Endothelial cell of umbilical vein (primary cell): ENCODE results near the gene LAMTOR5. TPM values are rescaled to one million over a fixed set of nuclear protein-coding genes. Genes with fewer than 3 reads are reported as not detected.

ENCODE experiments used
- BruUV-seq: library from RNA; stranded (reverse); fragments of 400-500 nt; replicated peaks from 2 replicates; lab custom pipeline; 2021; lab: Mats Ljungman, UMichigan
- CTCF ChIA-PET: fragments of 300-600, 350-600 bp; sonication (Branson Sonifier 250); formaldehyde crosslinking; loops from one replicate; lab custom pipeline; 2021; ENCODE audit warnings: antibody characterized with exemption, inconsistent platforms; lab: Charles Lee
- POLR2A ChIA-PET: fragments of 300-600, 350-600 bp; sonication (Branson Sonifier 250); formaldehyde crosslinking; loops from one replicate; lab custom pipeline; 2021; ENCODE audit warnings: antibody characterized with exemption, inconsistent platforms; lab: Charles Lee
- DNase-seq: peaks from one replicate; pipeline ENCODE4 v3.0.0-alpha.2; 2011; ENCODE audit warnings: low read depth, low spot score
- FAIRE-seq: peaks from 2 replicates; lab custom pipeline; 2011; peaks lifted over from hg19 to GRCh38; lab: Jason Lieb, UNC
- H2AFZ ChIP-seq: 2 replicates; pipeline ENCODE4 v1.6.0; 2012; ENCODE audit warnings: low read depth, low read length, control low read depth, inconsistent platforms
- H3K27ac ChIP-seq: 2 replicates; pipeline ENCODE4 v1.5.1; 2011; ENCODE audit warnings: low read depth, mild to moderate bottlenecking, control low read depth, low read length, moderate library complexity; ENCODE audit not compliant: insufficient read depth
- H3K27me3 ChIP-seq, 2 experiments: 2 replicates each; pipeline versions ENCODE4 v1.6.0 to v1.6.1; 2011; ENCODE audit warnings: low read length in 2 of 2, mixed read lengths in 1 of 2; ENCODE audit not compliant: control insufficient read depth in 2 of 2, insufficient read depth in 2 of 2
- H3K36me3 ChIP-seq, 2 experiments: 2 replicates in 1 of 2; 3 replicates in 1 of 2; pipeline ENCODE4 v1.5.1; 2011; ENCODE audit warnings: low read length in 2 of 2, mild to moderate bottlenecking in 1 of 2, moderate library complexity in 1 of 2; ENCODE audit not compliant: control insufficient read depth in 2 of 2, insufficient read depth in 2 of 2; ENCODE audit errors: extremely low read depth in 1 of 2
- H3K4me1 ChIP-seq: 3 replicates; pipeline ENCODE4 v1.5.1; 2011; ENCODE audit warnings: mild to moderate bottlenecking, low read length; ENCODE audit not compliant: control insufficient read depth, insufficient read depth; ENCODE audit errors: extremely low read depth
- H3K4me2 ChIP-seq: 2 replicates; pipeline ENCODE4 v1.6.1; 2011; ENCODE audit warnings: low read length, control low read depth, mixed read lengths; ENCODE audit not compliant: insufficient read depth
- H3K4me3 ChIP-seq, 3 experiments: fragments of 200-600 bp in 1 of 3; sonication (generic), shearing (Covaris generic) in 1 of 3; replicated peaks in 1 of 3; 2 replicates each; pipeline ENCODE4 v1.5.1; 2011 to 2016; ENCODE audit warnings: control low read depth in 3 of 3, low read length in 3 of 3, mild to moderate bottlenecking in 2 of 3, inconsistent platforms in 1 of 3, low read depth in 1 of 3, moderate library complexity in 1 of 3; ENCODE audit not compliant: insufficient read depth in 1 of 3
- H3K79me2 ChIP-seq: 2 replicates; pipeline ENCODE4 v1.6.0; 2012; ENCODE audit warnings: low read length, inconsistent platforms; ENCODE audit not compliant: control insufficient read depth, insufficient read depth
- H3K9ac ChIP-seq: replicated peaks from 2 replicates; pipeline ENCODE3; 2011; ENCODE audit warnings: low read length, control low read depth; ENCODE audit not compliant: insufficient read depth; ENCODE audit errors: extremely low read depth
- H3K9me1 ChIP-seq: replicated peaks from 3 replicates; pipeline ENCODE4 v1.6.0; 2011; ENCODE audit warnings: mild to moderate bottlenecking, low read length; ENCODE audit not compliant: control insufficient read depth, insufficient read depth; ENCODE audit errors: extremely low read depth
- H3K9me3 ChIP-seq: replicated peaks from 2 replicates; pipeline ENCODE4 v1.5.1; 2012; ENCODE audit warnings: low read length, inconsistent platforms; ENCODE audit not compliant: control insufficient read depth, insufficient read depth
- H4K20me1 ChIP-seq: replicated peaks from 2 replicates; pipeline ENCODE3; 2011; ENCODE audit warnings: mild to moderate bottlenecking, low read length; ENCODE audit not compliant: control insufficient read depth, insufficient read depth; ENCODE audit errors: extremely low read depth
- CTCF ChIP-seq, 2 donors: IDR thresholded peaks; 1 replicate in 1 of 2; 2 replicates in 1 of 2; pipeline ENCODE4 v1.5.1; 2011; ENCODE audit warnings: low read length in 2 of 2, mild to moderate bottlenecking in 2 of 2, moderate library complexity in 2 of 2, control low read depth in 1 of 2, inconsistent platforms in 1 of 2, low read depth in 1 of 2; ENCODE audit not compliant: insufficient read depth in 1 of 2; ENCODE audit errors: extremely low read depth in 1 of 2
- EZH2 ChIP-seq: IDR thresholded peaks from 2 replicates; pipeline ENCODE4 v1.6.1; 2012; ENCODE audit warnings: borderline replicate concordance, low read depth, mild to moderate bottlenecking, moderate library complexity, low read length, inconsistent platforms; ENCODE audit not compliant: severe bottlenecking
- FOS ChIP-seq: IDR thresholded peaks from 2 replicates; pipeline ENCODE4 v1.6.1; 2011; ENCODE audit warnings: mild to moderate bottlenecking, low read length, moderate library complexity, borderline replicate concordance; ENCODE audit not compliant: insufficient read depth
- GATA2 ChIP-seq: IDR thresholded peaks from 2 replicates; pipeline ENCODE4 v1.7.0; 2011; ENCODE audit warnings: low read depth, mild to moderate bottlenecking, moderate library complexity, mixed read lengths, low read length; ENCODE audit not compliant: insufficient read length, insufficient read depth
- JUN ChIP-seq: IDR thresholded peaks from 2 replicates; pipeline ENCODE4 v1.6.1; 2011; ENCODE audit warnings: borderline replicate concordance, low read depth; ENCODE audit not compliant: insufficient read length, insufficient read depth
- MAX ChIP-seq: IDR thresholded peaks from 2 replicates; pipeline ENCODE4 v1.6.1; 2011; ENCODE audit not compliant: insufficient read depth, insufficient read length
- MYC ChIP-seq: IDR thresholded peaks from one replicate; pipeline ENCODE4 v1.6.1; 2011; ENCODE audit warnings: mild to moderate bottlenecking, low read depth, low read length
- POLR2A ChIP-seq: IDR thresholded peaks from 2 replicates; pipeline ENCODE4 v1.6.1; 2012; ENCODE audit warnings: low read depth, mild to moderate bottlenecking, control low read depth, low read length
- POLR2AphosphoS5 ChIP-seq: IDR thresholded peaks from 2 replicates; pipeline ENCODE4 v1.6.1; 2012; ENCODE audit warnings: low read depth, mild to moderate bottlenecking, control low read depth, low read length, moderate library complexity; ENCODE audit not compliant: insufficient read depth
- dilution Hi-C: fragments of 300-500 bp; cut with MboI; formaldehyde crosslinking; loops from one replicate; pipeline ENCODE4 v1.15.0; 2019; ENCODE audit warnings: low sequenced_read_pairs; ENCODE audit not compliant: extremely low pct_ligation_motif_present
- intact Hi-C: fragments of 100-400 bp; cut with micrococcal nuclease; formaldehyde crosslinking; loops from one replicate; pipeline ENCODE4 v1.10.0; 2022
- polyA plus RNA-seq, 4 experiments: library from polyadenylated mRNA; depleted of rRNA in 3 of 4; stranded (reverse) in 3 of 4; unstranded in 1 of 4; fragments of >200 nt; gene quantifications; 2 replicates each; pipeline versions ENCODE4 v1.2.1 to v1.2.3, GENCODE V29; 2011 to 2012; ENCODE audit warnings: missing spikeins in 1 of 4
- total RNA-seq: library from RNA; stranded (reverse); gene quantifications from 2 replicates; pipeline ENCODE4 v1.2.3, GENCODE V29; 2021

LAMTOR5 gene
- total and polyA plus RNA-seq, 2 donors (not counting 3 experiments of a cell fraction or from before 2014, with no cell fraction given): 150 to 503 TPM

GRCh38 chr1:110424699-110425611 lies 17.5 kb upstream of the LAMTOR5 start:
- Histone ChIP-seq H3K27me3 (peaks cover 7 to 10% of the 10 kb centered on the region in 2 experiments), H3K9me3 (no peaks in the 10 kb centered on the region), H3K9ac (no peak overlapping the region), H3K4me2 (no peak overlapping the region), H3K36me3 (no peaks in the 10 kb centered on the region), H3K9me1 (no peaks in the 10 kb centered on the region), H3K4me1 (no peaks in the 10 kb centered on the region), H2AFZ (no peak overlapping the region), H4K20me1 (no peaks in the 10 kb centered on the region), H3K79me2 (no peaks in the 10 kb centered on the region), H3K4me3 (no peak overlapping the region), H3K27ac (no peak overlapping the region)
- dilution Hi-C loops (no loop called here), intact Hi-C loops (no loop called here)
- DNase-seq: no peak
- BruUV-seq: no TSS peak
- FAIRE-seq: no peak
- TF ChIP-seq GATA2 (no peak), MAX (no peak), EZH2 (no peak), FOS (no peak), CTCF (IDR thresholded peaks at IDR 0.05; ENCODE audit: extremely low read depth in 1 of 2, insufficient read depth in 1 of 2, low read depth in 1 of 2, low read length in 2 of 2) (no peak), POLR2A (no peak), JUN (no peak), MYC (no peak), POLR2AphosphoS5 (no peak)
- ChIA-PET POLR2A (no interaction called here), CTCF (no interaction called here)
